Mesenchymal stem cell (in vitro differentiated cells and primary cell): Measurements from ENCODE around the gene DDC.

Experiments used
- DNase-seq: peaks from one replicate; pipeline ENCODE4 v3.0.0-alpha.2; 2013
- H2AFZ ChIP-seq: one replicate; pipeline ENCODE4 v1.6.1; 2013; ENCODE audit warnings: low read depth, mild to moderate bottlenecking, control low read depth, inconsistent platforms, low read length, moderate library complexity
- H2AK5ac ChIP-seq: 2 replicates; pipeline ENCODE4 v1.6.1; 2013; ENCODE audit warnings: low read length, moderate library complexity, mild to moderate bottlenecking, inconsistent platforms; ENCODE audit not compliant: severe bottlenecking
- H2BK120ac ChIP-seq: one replicate; pipeline ENCODE4 v1.6.1; 2013; ENCODE audit warnings: low read depth, mild to moderate bottlenecking, inconsistent platforms, low read length, moderate library complexity
- H2BK12ac ChIP-seq, 2 experiments: one replicate each; pipeline ENCODE4 v1.6.1; 2013; ENCODE audit warnings: inconsistent platforms in 2 of 2, low read length in 2 of 2, mild to moderate bottlenecking in 2 of 2, moderate library complexity in 2 of 2, control low read depth in 1 of 2
- H2BK15ac ChIP-seq: one replicate; pipeline ENCODE4 v1.6.1; 2013; ENCODE audit warnings: mild to moderate bottlenecking, low read depth, inconsistent platforms; ENCODE audit not compliant: poor library complexity, severe bottlenecking
- H2BK5ac ChIP-seq: 2 replicates; pipeline ENCODE4 v1.6.1; 2013; ENCODE audit warnings: low read depth, mild to moderate bottlenecking, low read length, control low read depth, inconsistent platforms; ENCODE audit not compliant: poor library complexity, severe bottlenecking
- H3K14ac ChIP-seq, 2 experiments: one replicate each; pipeline ENCODE4 v1.6.1; 2013; ENCODE audit warnings: inconsistent platforms in 2 of 2, low read length in 2 of 2, control low read depth in 1 of 2, mild to moderate bottlenecking in 1 of 2, moderate library complexity in 1 of 2
- H3K18ac ChIP-seq, 2 experiments: one replicate each; pipeline ENCODE4 v1.6.1; 2013; ENCODE audit warnings: inconsistent platforms in 2 of 2, low read length in 2 of 2, control low read depth in 1 of 2, low read depth in 1 of 2, mild to moderate bottlenecking in 1 of 2
- H3K23ac ChIP-seq, 2 experiments: one replicate each; pipeline ENCODE4 v1.6.1; 2013; ENCODE audit warnings: inconsistent platforms in 2 of 2, low read length in 2 of 2, mild to moderate bottlenecking in 2 of 2, moderate library complexity in 2 of 2, control low read depth in 1 of 2
- H3K27ac ChIP-seq: 2 replicates; pipeline ENCODE4 v1.5.1; 2013; ENCODE audit warnings: mild to moderate bottlenecking, moderate library complexity, low read length, control low read depth, inconsistent platforms; ENCODE audit not compliant: poor library complexity, severe bottlenecking
- H3K27me3 ChIP-seq, 2 experiments: 2 replicates each; pipeline versions ENCODE4 v1.6.1 to v1.7.0; 2013; ENCODE audit warnings: low read length in 2 of 2, mild to moderate bottlenecking in 2 of 2, moderate library complexity in 2 of 2, control low read depth in 1 of 2, inconsistent platforms in 1 of 2; ENCODE audit not compliant: control insufficient read depth in 1 of 2, insufficient read depth in 1 of 2
- H3K36me3 ChIP-seq, 2 experiments: 2 replicates each; pipeline versions ENCODE4 v1.6.1 to v1.7.0; 2013; ENCODE audit warnings: low read length in 2 of 2, control low read depth in 1 of 2, inconsistent platforms in 1 of 2, low read depth in 1 of 2, mild to moderate bottlenecking in 1 of 2; ENCODE audit not compliant: insufficient read depth in 2 of 2, control insufficient read depth in 1 of 2
- H3K4ac ChIP-seq, 2 experiments: one replicate each; pipeline ENCODE4 v1.6.1; 2013; ENCODE audit warnings: inconsistent platforms in 2 of 2, low read length in 2 of 2, mild to moderate bottlenecking in 2 of 2, moderate library complexity in 2 of 2, control low read depth in 1 of 2, low read depth in 1 of 2
- H3K4me1 ChIP-seq: 2 replicates; pipeline ENCODE4 v1.6.1; 2013; ENCODE audit warnings: low read depth, low read length, control low read depth; ENCODE audit not compliant: control insufficient read depth, insufficient read depth
- H3K4me2 ChIP-seq: 2 replicates; pipeline ENCODE4 v1.6.1; 2013; ENCODE audit warnings: low read length, mild to moderate bottlenecking, inconsistent platforms; ENCODE audit not compliant: poor library complexity, severe bottlenecking
- H3K4me3 ChIP-seq, 2 experiments: 2 replicates each; pipeline versions ENCODE4 v1.5.1 to v1.7.0; 2013; ENCODE audit warnings: low read length in 2 of 2, mild to moderate bottlenecking in 2 of 2, control low read depth in 1 of 2, low read depth in 1 of 2; ENCODE audit not compliant: insufficient read depth in 1 of 2
- H3K79me1 ChIP-seq: replicated peaks from 2 replicates; pipeline ENCODE4 v1.6.1; 2013; ENCODE audit warnings: mild to moderate bottlenecking, control low read depth, low read length, inconsistent platforms; ENCODE audit not compliant: poor library complexity, severe bottlenecking
- H3K9ac ChIP-seq: 2 replicates; pipeline ENCODE4 v1.7.0; 2013; ENCODE audit warnings: mild to moderate bottlenecking, low read length, moderate library complexity
- H3K9me3 ChIP-seq: 2 replicates; pipeline ENCODE4 v1.7.0; 2013; ENCODE audit warnings: mild to moderate bottlenecking, low read length; ENCODE audit not compliant: control insufficient read depth
- H4K8ac ChIP-seq: one replicate; pipeline ENCODE4 v1.6.1; 2013; ENCODE audit warnings: inconsistent platforms, mild to moderate bottlenecking, low read length, moderate library complexity
- H4K91ac ChIP-seq: one replicate; pipeline ENCODE4 v1.6.1; 2013; ENCODE audit warnings: mild to moderate bottlenecking, low read length, inconsistent platforms
- WGBS: methylation state at CpG from one replicate; pipeline ENCODE4 v1.1.7; 2013; ENCODE audit warnings: mixed read lengths; 5-methylcytosine and 5-hydroxymethylcytosine counted together

DDC gene

GRCh38 chr7:50610521-50611277 is 45.5 kb upstream of the DDC start:
- Histone ChIP-seq H3K4me1 (peaks cover 3% of the 10 kb centered on the region), H2BK5ac (no peak overlapping the region), H2BK120ac (no peak overlapping the region), H4K91ac (no peak overlapping the region), H3K4me2 (no peak overlapping the region), H3K9ac (no peak overlapping the region), H3K14ac (no peak overlapping the region), H3K23ac (no peak overlapping the region), H2BK15ac (no peak overlapping the region), H3K4ac (no peak overlapping the region), H3K36me3 (peaks cover 50 to 92% of the 10 kb centered on the region in 2 experiments), H3K79me1 (peaks cover 13% of the 10 kb centered on the region), H4K8ac (no peak overlapping the region), H3K9me3 (no peaks in the 10 kb centered on the region), H3K18ac (no peak overlapping the region), H3K27me3 (no peaks in the 10 kb centered on the region), H3K4me3 (no peak overlapping the region), H2AFZ (no peak overlapping the region), H2AK5ac (no peak overlapping the region), H2BK12ac (no peak overlapping the region), H3K27ac (no peak overlapping the region)
- WGBS = 57% methylated on average over 6 of the region's 6 CpGs
- no peak for DNase-seq

- H3K4me3 ChIP-seq = no peak overlapping the region
- peaks cover 3% of the 10 kb centered on the region for H3K4me1 ChIP-seq
- H3K9me3 ChIP-seq = no peaks in the 10 kb centered on the region
- H2BK120ac ChIP-seq = no peak overlapping the region
- H4K8ac ChIP-seq = no peak overlapping the region
- no peak overlapping the region for H2AK5ac ChIP-seq
- H2AFZ ChIP-seq = no peak overlapping the region
- no peak overlapping the region for H3K4ac ChIP-seq
- H3K14ac ChIP-seq = no peak overlapping the region
- H2BK5ac ChIP-seq = no peak overlapping the region
- no peak overlapping the region for H4K91ac ChIP-seq
- peak; percentile 10 for DNase-seq
- peaks cover 51 to 92% of the 10 kb centered on the region in 2 experiments for H3K36me3 ChIP-seq
- no peak overlapping the region for H3K4me2 ChIP-seq
- H2BK12ac ChIP-seq = no peak overlapping the region
- no peak overlapping the region for H3K18ac ChIP-seq
- no peak overlapping the region for H2BK15ac ChIP-seq
- 100% methylated on average over 8 of the region's 9 CpGs for WGBS
- peaks cover 15% of the 10 kb centered on the region for H3K79me1 ChIP-seq
- H3K9ac ChIP-seq = no peak overlapping the region
- H3K23ac ChIP-seq = no peak overlapping the region
- H3K27ac ChIP-seq = no peak overlapping the region
- H3K27me3 ChIP-seq = no peaks in the 10 kb centered on the region
Measured at GRCh38 chr7:50608196-50608906, 43.1 kb upstream of the DDC start.

DNA sequence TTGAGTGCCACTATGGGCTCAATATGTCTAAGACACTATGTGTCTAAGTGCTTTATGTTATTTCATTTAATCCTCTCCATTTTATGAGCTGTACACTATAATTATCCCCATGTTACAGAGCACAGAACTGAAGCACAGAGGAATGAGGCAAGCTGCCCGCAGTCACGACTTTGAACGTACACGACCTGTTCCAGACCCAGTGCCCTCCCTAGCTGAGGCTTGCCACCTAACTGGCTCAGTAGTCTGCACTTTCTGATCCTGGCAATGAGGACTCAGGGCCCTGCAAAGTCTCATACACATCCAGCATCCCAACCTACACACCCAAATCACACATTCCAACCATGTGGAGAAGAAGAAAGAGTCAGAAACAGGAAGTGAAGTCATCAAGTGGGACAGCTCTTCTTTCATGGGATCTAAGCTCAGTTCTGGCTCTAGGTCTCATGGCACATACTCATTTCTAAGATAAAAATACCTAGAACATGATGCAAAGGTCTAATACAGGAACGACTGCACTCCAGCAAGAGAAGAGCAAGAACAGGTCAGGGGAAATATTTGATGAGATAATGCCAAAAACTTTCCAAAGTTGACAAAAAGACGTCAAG is 42.4 kb upstream of the DDC start:
- no peak overlapping the region for H2BK15ac ChIP-seq
- no peak overlapping the region for H3K18ac ChIP-seq
- H4K8ac ChIP-seq = no peak overlapping the region
- no peaks in the 10 kb centered on the region for H3K9me3 ChIP-seq
- no peak overlapping the region for H4K91ac ChIP-seq
- H3K4ac ChIP-seq = no peak overlapping the region
- H2AK5ac ChIP-seq = no peak overlapping the region
- H2AFZ ChIP-seq = no peak overlapping the region
- no peak overlapping the region for H2BK120ac ChIP-seq
- WGBS = 96% methylated on average over 6 of the region's 6 CpGs
- H2BK5ac ChIP-seq = no peak overlapping the region
- no peak overlapping the region for H2BK12ac ChIP-seq
- no peak overlapping the region for H3K4me3 ChIP-seq
- no peak overlapping the region for H3K23ac ChIP-seq
- peaks cover 47 to 91% of the 10 kb centered on the region in 2 experiments for H3K36me3 ChIP-seq
- peaks cover 3% of the 10 kb centered on the region for H3K4me1 ChIP-seq
- no peak for DNase-seq
- H3K4me2 ChIP-seq = no peak overlapping the region
- H3K9ac ChIP-seq = no peak overlapping the region
- H3K14ac ChIP-seq = no peak overlapping the region
- no peaks in the 10 kb centered on the region for H3K27me3 ChIP-seq
- H3K79me1 ChIP-seq = peaks cover 14% of the 10 kb centered on the region
- H3K27ac ChIP-seq = no peak overlapping the region

DNA sequence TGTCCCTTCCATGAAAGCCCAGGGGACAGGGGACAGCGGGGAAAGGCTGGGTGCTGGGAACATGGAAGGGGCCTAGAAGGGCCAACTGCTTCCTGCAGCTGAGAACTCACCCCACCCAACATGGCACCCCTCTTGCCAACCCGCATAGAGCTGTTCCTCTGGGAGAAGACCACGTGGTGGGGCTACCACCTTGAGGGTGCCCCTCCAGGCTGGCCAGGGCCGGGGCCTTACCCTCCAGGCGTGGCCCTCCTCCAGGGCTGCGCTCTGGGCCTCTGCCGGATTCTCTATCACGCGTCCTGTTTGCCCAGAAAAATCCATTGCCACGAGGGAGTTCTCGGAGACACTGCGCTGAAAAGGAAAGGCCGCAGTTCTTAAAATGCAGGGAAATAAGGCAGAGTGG is 39.9 kb upstream of the DDC start:
- no peak overlapping the region for H3K23ac ChIP-seq
- no peak overlapping the region for H4K8ac ChIP-seq
- no peak overlapping the region for H3K18ac ChIP-seq
- peaks cover 15% of the 10 kb centered on the region for H3K79me1 ChIP-seq
- H3K36me3 ChIP-seq = peaks cover 44 to 86% of the 10 kb centered on the region in 2 experiments
- no peaks in the 10 kb centered on the region for H3K9me3 ChIP-seq
- H4K91ac ChIP-seq = no peak overlapping the region
- H3K4me2 ChIP-seq = no peak overlapping the region
- H3K4ac ChIP-seq = no peak overlapping the region
- no peak overlapping the region for H3K4me3 ChIP-seq
- DNase-seq = no peak
- 96% methylated on average over 13 of the region's 13 CpGs for WGBS
- no peaks in the 10 kb centered on the region for H3K27me3 ChIP-seq
- H3K4me1 ChIP-seq = no peaks in the 10 kb centered on the region
- H2BK120ac ChIP-seq = no peak overlapping the region
- no peak overlapping the region for H2BK5ac ChIP-seq
- no peak overlapping the region for H3K27ac ChIP-seq
- H3K9ac ChIP-seq = no peak overlapping the region
- no peak overlapping the region for H3K14ac ChIP-seq
- H2BK15ac ChIP-seq = no peak overlapping the region
- H2AK5ac ChIP-seq = no peak overlapping the region
- H2AFZ ChIP-seq = no peak overlapping the region
- H2BK12ac ChIP-seq = no peak overlapping the region
